GM20000 (cell line): ENCODE data around the gene HSPG2.

ENCODE experiments used
- DNase-seq: peaks from one replicate; pipeline ENCODE4 v3.0.0; 2012; ENCODE audit warnings: low spot score
- CTCF ChIP-seq: IDR thresholded peaks from 2 replicates; pipeline ENCODE4 v1.5.1; 2012; ENCODE audit warnings: mild to moderate bottlenecking, control low read depth; ENCODE audit errors: extremely low read depth, missing control alignments

The HSPG2 gene

DNA sequence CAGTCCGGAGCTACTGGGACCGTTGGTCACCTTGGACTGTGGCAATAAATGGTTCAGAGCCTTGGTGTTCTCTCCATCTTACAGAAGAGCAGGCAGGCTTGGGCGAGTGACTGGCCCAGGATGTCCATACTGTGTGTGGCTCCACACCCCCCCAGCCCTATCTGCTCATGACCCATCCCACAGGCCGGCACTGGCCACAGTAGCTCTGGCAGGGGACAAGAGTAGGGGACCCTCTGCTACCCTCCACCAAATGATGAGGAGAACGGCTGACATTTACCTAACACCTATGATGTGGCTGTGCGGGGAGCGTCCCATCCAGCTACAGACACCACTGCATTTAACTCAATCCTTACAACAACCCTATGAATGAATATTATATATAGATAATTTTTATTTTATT, 111.7 kb downstream of the HSPG2 start:
- no peak for DNase-seq
- TF ChIP-seq CTCF, result no peak

- no peak for TF ChIP-seq CTCF
- no peak for DNase-seq
Measured at GRCh38 chr1:21824926-21825325, 112.2 kb downstream of the HSPG2 start.

GRCh38 chr1:21823980-21824702, 113.0 kb downstream of the HSPG2 start:
- DNase-seq, result no peak
- no peak for TF ChIP-seq CTCF

DNA sequence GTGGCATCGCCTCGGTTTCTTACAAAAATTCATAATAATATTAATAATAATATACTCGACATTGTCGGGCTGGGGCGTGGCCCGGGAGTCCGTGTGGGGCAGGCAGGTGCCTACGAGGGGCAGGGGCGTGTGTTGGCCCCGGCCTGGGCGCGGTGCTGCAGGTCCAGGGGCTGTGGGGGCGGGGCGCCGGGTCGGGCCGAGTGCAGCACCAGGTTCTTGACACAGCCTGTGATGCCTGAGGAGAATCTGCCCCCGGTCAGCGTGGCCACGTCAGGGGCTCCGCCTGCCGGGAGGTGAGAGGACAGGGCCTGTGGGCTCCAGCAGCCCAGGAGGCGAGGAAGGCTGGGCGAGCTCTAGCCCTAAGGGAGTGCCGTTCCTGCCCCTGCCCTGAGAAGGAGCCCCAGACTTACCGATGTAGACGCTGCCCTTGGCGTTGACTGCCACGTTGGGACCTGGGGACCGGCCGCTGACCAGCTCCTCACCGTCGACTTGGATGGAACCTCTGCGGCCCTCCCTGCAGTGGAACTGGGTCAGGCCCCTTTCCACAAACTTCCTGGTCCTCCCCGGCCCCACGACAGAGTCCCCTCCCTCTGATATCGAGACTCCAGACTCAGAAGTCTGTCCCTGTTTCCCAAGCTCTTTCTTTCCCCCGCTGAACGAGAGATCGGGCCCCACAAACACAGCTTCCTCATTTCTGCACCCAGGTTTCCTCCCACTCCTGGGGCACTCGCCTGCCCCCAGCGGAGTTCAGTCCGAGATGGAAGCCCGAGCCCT, 113.7 kb downstream of the HSPG2 start:
- TF ChIP-seq CTCF, result no peak
- DNase-seq, result no peak

DNA sequence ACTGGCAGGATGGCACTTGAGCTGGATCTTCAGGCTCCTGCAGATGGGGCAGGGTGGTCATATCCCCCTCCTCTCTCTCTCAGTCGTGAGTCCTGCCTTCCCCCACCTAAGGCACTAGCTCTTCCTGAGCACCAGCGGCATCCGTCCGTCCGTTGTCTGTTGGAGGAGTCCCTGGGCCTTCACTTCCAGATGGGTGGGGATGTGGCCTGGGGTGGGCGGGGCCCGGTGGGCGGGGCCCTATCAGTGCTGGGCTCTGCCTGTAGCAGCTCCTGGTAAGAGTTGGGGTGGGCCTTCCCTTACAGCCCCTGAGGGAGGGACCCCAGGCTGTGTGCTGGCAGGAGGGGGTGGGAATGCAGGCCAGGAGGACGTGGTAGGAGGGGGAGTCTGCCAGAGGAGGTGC, 114.8 kb downstream of the HSPG2 start:
- no peak for TF ChIP-seq CTCF
- no peak for DNase-seq

DNA sequence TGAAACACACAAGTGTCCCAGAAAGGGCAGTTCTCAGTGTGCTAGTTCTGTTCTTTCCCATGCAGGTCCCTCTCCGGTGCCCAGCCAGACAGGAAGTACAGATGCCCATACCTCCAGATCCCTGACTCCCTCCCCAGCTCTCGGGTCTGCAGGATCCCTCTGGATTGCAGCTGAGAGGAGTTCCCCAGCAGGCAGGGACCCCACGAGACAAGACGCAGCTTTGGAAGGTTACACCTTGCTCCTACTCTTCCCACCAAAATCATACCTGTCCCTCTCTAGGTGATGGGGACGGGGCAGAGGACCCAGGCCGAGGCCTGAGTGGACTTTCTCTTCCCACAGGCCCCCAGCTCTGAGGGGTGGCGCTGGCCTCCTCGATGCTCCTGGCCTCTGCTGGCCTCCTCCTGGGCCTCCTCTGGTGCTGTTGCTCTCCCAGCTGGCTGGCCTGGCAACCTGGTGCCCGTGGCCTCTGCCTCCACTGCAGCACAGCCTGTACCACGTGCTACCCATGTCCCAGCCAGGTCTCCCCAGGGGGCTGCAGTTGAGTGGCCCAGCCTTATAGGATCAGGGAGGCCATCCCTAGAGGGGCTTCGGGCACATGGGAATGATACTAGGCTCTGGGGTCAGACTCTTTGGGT, 115.6 kb downstream of the HSPG2 start:
- TF ChIP-seq CTCF, result no peak
- DNase-seq, result no peak
